ENCODE measurements around the gene CLPTM1.

GRCh38 chr19:45011959-45012358 is 56.8 kb downstream of the CLPTM1 start:
- TF ChIP-seq CTCF (conservative IDR thresholded peaks at IDR 0.05; ENCODE audit: low read depth, low read length): no peak
- no peak for TF ChIP-seq EZH2 (IDR thresholded peaks at IDR 0.05; ENCODE audit: borderline replicate concordance, low read depth, low read length, poor library complexity, severe bottlenecking)

All from A673 (cell line).